Measurements from ENCODE around the gene SORBS2.
"Not testable (repeated sequence)": the region's sequence is repeated elsewhere in the genome, so short reads cannot be mapped to it uniquely, and the experiment has no call there.

SORBS2 gene, protein sequence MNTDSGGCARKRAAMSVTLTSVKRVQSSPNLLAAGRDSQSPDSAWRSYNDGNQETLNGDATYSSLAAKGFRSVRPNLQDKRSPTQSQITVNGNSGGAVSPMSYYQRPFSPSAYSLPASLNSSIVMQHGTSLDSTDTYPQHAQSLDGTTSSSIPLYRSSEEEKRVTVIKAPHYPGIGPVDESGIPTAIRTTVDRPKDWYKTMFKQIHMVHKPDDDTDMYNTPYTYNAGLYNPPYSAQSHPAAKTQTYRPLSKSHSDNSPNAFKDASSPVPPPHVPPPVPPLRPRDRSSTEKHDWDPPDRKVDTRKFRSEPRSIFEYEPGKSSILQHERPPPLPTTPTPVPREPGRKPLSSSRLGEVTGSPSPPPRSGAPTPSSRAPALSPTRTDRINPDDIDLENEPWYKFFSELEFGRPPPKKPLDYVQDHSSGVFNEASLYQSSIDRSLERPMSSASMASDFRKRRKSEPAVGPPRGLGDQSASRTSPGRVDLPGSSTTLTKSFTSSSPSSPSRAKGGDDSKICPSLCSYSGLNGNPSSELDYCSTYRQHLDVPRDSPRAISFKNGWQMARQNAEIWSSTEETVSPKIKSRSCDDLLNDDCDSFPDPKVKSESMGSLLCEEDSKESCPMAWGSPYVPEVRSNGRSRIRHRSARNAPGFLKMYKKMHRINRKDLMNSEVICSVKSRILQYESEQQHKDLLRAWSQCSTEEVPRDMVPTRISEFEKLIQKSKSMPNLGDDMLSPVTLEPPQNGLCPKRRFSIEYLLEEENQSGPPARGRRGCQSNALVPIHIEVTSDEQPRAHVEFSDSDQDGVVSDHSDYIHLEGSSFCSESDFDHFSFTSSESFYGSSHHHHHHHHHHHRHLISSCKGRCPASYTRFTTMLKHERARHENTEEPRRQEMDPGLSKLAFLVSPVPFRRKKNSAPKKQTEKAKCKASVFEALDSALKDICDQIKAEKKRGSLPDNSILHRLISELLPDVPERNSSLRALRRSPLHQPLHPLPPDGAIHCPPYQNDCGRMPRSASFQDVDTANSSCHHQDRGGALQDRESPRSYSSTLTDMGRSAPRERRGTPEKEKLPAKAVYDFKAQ (N-terminal part only)

DNA sequence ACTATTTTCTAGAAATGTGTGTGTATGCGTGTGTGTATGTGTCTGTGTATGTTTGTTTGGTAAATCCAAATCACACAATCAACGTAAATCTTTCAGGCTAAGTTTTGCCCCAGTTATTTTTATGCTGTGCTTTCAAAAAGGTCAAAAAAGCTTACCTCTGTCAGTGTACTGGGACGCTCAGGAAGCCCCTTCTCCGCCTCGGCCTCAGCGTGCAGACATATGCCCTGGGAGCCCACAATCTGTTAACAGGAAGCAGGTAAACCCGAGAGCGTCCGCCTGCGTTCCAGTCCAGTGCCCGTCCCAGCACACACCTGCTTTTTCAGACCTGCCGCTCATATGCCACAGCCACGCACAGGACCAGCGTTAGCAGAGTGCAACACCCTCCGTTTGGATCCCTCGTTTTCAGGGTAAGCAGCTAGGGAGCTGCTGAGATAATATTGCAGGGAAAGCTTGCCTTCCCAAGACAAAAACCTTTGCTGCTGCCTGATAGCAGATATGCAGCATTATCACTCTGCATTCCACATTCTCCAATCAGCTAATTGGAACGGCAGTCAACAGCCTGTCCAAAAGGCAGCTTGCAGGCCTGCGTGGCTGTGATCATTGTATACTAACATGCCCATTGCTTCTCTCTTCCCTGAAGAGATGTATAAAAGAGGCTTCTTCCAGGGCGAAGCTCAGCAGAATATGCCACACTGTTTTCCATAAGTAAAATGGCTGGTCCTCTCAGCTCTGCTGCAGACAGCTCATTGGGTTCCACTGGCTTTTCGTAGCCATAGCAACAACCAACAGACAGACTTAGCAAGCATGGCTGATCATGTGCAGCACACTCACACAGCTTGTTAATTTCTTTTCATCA is at the start of gene SORBS2:
TSS of gene SORBS2 (minus strand) at position 686 of the 856 bp plus-strand sequence. CDS start 121,623 bp downstream, outside the sequence.
- peak; percentile 46 for DNase-seq (ENCODE audit: low read depth)

DNA sequence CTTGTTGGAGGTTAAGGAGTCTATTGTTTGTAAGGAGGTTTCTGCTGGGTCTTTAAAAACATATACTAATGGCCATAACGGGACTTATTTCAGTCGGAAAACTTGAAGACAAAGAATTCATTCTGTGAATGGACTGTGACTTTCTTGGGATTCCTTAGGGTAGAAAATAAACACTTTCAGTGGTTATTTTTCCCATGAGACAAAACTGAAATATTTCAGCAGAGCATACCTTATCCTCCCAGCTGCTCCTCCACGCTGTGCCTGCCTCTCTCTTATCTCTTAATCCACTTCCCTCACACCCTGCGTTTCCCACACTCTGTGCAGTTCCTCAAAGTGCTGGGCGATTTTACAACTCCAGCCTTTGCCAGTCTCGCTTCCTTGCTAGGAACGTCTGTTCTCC is 47.1 kb upstream of the SORBS2 start:
- no peak for DNase-seq (ENCODE audit: low read depth)

DNA sequence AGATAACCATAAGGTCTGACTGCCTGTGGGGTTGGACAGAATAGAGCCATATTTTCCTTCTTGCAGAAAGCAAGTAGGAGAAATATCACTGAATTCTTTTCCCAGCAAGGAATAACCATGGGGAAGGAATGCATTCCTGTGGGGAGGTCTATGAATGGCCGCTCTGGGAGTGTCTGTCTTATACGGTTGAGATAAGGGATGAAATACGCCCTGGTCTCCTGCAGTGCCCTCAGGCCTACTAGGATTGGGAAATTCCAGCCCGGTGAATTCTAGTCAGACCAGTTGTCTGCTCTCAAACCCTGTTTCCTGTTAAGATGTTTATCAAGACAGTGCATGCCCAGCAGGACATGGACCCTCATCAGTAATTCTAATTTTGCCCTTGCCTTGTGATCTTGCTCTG is 45.6 kb upstream of the SORBS2 start:
- not testable (repeated sequence) for DNase-seq (ENCODE audit: low read depth)

DNA sequence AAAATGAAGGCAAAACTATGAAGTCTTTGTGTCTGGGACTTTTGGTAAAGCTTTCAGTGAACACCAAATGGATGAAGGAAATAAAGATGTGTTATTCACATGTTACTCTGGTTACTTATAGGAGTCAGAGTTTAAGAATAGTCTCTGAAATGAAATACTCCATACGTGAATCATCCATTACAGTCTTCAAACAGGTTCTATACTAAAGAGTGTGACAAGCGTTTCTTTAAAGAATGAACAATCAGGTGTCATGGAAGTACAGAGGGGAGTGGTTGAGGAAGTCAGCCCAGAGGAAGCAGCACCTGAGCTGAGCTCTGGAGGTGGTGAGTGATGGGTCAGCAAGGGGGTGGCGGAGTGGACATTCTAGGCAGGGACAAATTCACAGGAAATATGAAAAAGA is 41.8 kb upstream of the SORBS2 start:
- DNase-seq (ENCODE audit: low read depth), result no peak

DNA sequence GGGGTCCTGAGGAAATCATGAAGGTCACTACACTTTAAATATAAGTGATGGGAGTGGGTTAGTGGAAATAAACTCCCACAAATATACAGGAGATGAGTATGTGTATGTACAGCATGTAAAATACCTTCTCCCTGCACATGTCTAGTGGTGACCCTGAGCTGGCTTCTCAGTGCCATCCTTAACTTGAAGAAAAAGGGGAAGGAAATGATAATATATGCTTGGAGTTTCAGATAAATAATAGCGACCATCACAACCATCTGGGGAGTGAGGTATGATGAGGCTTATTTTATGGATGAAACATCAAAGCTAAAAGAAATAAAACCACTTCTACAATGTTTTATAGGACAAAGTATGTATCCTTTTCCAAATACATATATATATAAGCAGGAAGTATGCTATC is 41.0 kb upstream of the SORBS2 start:
- DNase-seq (ENCODE audit: low read depth), result no peak

DNA sequence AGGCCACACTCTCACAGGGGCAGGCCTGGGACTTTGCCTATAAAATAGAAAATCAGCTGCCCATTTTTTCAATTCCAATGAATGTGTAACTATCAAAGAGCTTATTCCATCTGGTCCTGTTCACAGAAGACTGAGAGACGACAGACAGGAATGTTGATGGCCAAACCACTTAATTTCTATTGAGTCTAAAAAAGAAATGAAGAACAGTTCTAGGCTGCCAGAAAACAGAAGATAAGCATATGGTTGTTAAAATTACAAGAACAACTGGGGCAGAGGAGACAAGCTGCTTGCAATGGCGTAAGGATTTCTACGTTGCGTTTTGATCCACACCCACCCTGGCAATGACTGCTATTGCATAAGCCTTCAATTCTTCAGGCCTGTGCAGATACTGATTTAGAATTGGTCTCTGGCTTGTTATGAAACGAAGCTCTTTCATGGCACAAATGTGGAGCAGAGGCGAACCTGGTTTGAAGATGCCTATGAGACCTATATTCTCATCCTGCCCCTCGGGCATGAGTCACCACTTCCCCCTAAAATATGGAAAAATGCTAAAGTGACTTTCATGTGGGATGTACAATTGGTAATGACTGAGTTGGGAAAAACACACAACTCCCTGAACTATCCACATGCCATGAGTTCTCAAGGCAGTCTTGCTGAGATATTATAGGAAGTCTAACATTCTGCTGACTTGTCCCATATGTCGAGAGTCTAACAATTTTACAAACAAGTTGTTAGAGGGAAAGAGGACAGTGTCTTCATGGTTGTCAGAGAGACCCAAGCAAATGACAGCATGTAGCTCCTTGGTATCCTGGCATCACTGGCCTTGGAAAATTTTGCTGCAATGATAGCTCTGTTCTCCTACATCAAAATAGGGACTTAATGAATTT is 37.9 kb upstream of the SORBS2 start:
- no peak for DNase-seq (ENCODE audit: low read depth)

DNA sequence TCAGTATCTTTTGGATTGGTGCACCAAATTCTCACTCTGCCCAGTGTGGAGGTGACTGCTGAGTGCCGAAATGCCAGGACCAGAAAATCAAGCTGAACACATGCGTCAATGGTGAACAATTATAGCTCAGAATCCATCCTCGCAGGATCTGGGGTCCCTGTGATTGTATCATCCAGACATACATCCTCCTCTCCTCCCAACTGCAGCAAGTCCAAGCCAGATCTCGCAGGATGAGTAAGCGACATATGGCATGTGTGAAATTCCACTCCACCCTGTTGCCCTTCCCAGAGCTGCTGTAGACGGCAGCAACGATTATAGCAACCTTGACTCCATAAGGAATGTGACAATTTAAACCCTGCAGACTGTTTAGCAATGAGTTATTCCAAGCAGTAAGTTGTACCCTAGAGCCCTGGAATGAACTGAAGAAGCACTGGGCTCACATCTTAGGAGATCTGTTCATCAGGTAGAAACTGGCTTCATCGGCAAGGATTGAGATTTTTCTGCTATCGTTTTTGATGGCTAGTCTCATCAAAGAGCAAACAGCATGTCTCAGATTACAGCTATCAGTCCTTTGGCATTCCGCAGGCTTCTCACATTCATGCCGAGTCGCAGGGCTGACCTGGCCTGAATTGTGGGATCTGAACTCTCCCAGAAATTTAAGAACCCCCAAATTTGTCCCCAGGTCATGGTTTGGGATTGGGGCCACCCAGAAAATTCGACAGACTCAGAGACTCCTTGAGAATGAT is 35.5 kb upstream of the SORBS2 start:
- DNase-seq (ENCODE audit: low read depth), result no peak

DNA sequence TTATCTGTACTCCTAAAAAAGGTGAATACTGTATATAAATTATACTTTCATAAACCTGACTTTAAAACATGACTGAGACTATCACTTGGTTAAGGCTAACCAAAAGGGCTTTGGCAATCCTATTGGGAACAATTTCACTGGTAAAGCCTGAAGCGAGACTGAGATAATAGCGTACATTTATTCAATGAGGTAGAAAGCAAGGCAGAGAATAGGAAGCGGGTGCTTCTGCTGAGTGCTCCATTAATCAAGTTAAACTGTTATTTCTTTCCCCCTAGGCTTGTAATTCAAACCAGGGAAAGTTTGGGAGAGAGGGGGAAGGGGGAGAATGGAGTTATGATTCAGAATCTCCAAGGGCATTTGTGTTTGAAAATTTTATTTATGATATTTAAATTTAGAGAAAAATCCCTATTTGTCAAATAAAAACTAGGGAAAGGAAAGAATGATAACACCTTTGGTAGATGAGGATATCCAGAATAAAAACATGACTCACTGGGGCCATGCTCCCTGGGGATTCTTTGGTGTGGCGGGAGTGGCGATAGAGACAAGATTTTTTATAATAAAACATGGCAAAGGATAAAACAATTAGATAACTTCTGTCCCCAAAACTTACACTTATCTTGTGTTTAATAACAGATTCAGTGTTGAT is 34.6 kb upstream of the SORBS2 start:
- no peak for DNase-seq (ENCODE audit: low read depth)

DNA sequence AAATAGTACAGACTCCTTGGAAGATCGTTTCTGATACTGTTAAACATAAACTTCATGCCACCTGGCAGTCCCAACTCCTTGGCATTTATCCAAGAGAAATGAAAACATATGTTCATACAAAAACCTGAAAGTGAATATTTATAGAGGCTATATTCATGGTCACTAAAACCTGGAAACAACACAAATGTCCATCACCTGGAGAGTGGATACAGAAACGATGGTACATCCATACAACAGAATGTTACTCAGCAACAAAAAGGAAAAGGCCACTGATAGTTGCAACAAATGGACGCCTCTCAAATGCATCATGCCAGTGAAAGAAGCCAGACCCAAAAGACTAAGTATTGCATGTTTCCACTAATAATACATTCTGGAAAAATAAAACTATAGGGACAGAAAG is 34.0 kb upstream of the SORBS2 start:
- no peak for DNase-seq (ENCODE audit: low read depth)

DNA sequence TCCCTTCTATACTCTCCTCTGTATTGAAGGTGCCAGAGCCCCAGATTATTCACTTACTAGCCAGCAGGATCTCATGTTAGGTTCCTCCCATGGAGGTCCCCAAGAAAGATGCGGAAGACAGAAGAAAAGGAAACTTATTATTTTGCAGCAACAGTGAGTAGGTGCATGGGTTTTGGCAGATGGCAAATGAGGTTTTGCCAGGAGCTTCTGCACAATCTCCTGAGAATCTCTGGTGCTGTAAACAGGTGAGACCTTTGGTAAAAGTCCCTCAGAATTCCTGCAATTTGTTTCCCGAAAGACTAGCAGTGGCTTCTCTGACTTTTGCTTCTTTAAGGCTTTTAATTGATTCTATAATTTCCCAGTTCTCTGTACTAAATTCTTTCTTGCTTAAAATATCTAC is 29.5 kb upstream of the SORBS2 start:
- DNase-seq (ENCODE audit: low read depth), result no peak

DNA sequence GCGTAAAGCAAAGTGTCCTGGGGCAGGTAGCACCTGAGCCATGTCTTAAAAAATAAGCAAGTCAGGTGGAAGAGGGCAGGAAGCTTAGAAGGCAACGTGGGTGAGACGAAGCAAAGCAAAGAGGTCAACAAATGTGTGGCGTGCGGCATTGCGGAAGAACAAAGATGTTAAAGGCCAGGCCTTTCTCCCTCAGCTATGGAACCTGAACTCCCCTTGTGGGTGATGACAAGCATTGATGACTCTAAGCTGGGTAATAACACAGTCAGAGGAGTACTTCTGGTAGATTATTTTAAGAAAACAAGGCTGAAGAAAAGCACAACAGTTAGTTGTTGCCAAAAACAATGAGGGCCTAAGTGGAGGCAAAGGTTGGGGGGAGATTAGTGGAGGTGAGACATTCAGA is 29.0 kb upstream of the SORBS2 start:
- DNase-seq (ENCODE audit: low read depth), result no peak

DNA sequence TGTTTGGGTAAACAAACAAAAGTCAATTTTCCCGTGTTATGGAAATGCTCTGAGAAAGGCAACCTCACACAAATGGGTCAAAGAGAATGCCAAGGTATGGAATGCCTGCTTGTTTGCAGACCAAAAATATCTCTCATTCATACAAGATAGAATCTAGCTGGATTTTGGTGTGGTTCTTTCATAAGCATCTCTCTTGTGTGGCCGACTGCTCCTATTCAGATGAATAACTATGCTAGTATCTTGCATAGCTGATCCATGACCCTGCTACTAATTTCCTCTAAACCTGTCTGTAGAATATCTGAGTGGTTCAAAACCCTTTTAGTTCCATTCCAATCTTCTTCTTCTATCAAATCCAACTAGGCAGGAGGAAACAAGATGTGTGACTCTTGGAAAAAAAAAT is 28.2 kb upstream of the SORBS2 start:
- no peak for DNase-seq (ENCODE audit: low read depth)

DNA sequence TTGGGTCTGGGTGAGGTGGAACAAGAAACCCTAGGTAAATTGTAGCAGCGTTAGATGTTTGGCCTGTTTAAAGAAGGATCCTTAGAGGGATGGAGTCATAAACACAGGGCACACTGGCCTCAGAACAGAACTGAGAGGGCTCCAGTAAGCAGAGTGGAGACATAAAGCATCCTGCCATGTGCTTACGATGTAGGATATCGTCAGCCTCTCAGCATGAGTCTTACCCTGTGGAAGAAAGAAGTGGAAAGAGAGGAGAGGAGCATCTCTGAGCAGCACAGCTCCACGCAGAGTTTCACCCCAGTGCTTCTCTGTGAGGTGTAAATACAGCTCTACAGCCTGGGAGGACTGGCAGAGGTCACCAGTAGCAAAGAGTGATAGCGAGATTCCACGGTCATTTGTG is 27.8 kb upstream of the SORBS2 start:
- DNase-seq (ENCODE audit: low read depth), result no peak

DNA sequence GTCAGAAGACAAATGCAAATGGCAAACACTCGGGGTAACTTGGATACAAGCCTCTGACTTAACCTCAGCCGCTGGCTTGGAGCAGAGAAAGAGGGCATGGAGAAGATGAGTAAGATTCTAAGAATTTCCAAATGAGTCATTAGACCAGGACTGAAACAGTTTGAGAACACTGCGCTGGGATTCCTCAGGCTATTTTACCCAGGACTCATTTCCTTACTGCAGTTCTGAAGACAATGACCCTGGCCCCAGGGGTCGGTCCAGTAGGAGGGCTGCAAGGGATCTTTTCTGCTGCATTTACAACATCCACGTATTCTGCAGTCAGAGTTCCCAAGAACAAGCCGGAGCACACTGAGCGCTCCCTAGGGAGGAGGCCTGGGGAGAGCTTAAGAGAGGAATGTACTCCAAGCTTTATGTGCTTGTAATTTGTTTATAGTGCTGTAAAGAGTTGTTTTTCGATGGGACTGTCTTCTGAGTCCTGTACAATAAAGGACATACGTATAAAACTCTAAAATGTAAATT is 27.3 kb upstream of the SORBS2 start:
- peak; percentile 90 for DNase-seq (ENCODE audit: low read depth)

DNA sequence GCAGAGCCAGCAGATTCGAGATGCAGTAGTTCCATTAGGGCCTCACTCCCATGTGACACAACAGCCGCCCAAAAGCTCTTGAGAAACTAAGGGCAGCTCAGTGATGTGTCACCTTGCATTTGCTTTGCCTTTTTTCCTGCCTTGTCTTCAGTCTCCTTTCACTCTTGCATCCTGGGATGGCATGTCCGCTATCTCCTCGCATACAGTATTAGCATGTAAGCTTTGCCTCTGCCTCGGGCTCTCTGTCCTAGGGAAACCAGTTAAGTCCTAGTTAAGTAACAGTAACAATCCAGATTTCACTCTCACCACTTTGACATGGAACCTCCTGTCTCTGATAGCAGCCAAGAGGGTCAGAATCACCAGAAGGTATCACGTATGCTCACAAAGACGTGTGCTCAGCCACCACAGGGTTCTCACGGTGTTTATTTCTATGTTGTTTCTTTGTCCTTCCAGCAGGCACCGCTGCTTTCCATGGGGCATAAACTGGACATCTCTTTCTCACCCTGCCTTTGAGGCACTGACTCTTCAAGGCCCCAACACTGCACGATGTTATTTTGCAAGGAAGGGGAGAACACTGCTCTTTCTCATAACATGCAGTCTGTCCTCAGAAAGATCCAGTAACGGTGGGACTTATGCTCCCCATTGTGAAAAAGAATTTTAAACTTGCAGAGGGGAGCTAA is 26.7 kb upstream of the SORBS2 start:
- DNase-seq (ENCODE audit: low read depth), result no peak

DNA sequence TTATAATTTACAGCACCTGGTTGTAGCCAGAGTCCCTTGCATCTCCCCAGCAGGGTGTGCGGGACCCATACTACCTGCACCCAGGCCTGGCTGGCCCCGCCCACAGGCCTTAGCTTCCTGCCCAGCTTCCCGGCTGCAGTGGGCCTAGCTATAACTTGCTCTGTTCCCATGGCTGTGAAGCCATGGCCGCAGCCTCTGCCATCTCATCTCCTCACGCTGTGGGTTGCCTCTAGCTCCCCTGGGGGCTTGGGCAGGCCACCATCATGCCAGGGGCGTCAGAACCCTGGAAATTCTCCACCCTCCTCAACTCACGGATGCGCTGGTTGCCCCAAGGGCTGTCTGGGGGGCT is 26.1 kb upstream of the SORBS2 start:
- no peak for DNase-seq (ENCODE audit: low read depth)

DNA sequence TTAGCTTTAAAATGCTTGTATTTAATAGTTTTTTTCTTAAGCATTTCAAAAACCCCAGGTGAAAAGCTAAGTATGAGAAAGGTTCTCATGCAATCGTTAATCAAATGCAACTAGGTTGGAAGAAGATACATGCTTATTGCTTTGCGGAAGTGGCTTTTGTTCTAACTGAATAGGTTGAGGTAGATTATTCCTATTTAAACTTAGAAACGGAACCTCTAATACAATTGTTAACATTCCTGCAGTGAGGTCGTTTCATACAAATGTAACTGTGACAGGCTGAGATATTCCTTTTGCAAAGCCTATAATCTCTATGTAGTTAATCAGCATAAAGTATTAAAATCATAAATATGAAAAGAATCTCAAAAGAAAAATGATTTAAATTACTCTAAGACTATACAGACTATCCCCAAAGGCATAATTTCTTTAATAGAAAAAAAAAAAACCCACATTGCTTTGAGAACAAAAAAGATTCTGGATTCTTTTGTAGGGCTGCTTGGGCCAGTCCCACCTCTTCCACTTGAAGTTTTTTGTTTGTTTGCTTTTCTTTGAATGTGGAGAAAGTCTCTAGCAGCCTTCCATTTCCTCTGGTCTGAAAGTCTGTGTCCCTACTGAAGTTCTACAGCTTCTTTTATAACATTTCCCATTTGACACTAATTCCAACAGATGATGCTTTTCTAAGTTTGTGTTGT is 25.6 kb upstream of the SORBS2 start:
- DNase-seq (ENCODE audit: low read depth), result no peak
